GM23338 (cell line): Measurements from ENCODE around the gene EPHB1. TPM values are rescaled to one million over a fixed set of nuclear protein-coding genes. Genes with fewer than 3 reads are reported as not detected.

Source experiments
- ATAC-seq: fragments of 200-7000 bp; cut with Tn5 transposase; 3 replicates; pipeline ENCODE4 v1.9.1; 2020
- DNase-seq: peaks from one replicate; pipeline ENCODE4 v3.0.0-alpha.2; 2015; ENCODE audit warnings: low spot score
- H2AFZ ChIP-seq: fragments of 200-600 bp; sonication (generic); 2 replicates; pipeline ENCODE4 v1.8.0; 2016; ENCODE audit warnings: antibody characterized with exemption, mild to moderate bottlenecking, moderate library complexity
- H3F3A ChIP-seq: fragments of 200-600 bp; sonication (generic); replicated peaks from 2 replicates; pipeline ENCODE4 v1.8.0; 2017; ENCODE audit warnings: antibody characterized with exemption, mixed run types, low read depth
- H3K27ac ChIP-seq: fragments of 200-600 bp; sonication (generic); 2 replicates; pipeline ENCODE4 v1.6.1; 2016; ENCODE audit warnings: low read depth
- H3K27me3 ChIP-seq: fragments of 200-600 bp; sonication (generic); 2 replicates; pipeline ENCODE4 v1.8.0; 2016; ENCODE audit warnings: mild to moderate bottlenecking, mixed run types, moderate library complexity; ENCODE audit not compliant: insufficient read depth
- H3K36me3 ChIP-seq: fragments of 200-600 bp; sonication (generic); 2 replicates; pipeline ENCODE4 v1.8.0; 2016; ENCODE audit warnings: mild to moderate bottlenecking; ENCODE audit not compliant: insufficient read depth
- H3K4me1 ChIP-seq: fragments of 200-600 bp; sonication (generic); 2 replicates; pipeline ENCODE4 v1.8.0; 2016; ENCODE audit warnings: mild to moderate bottlenecking, moderate library complexity; ENCODE audit not compliant: insufficient read depth
- H3K4me2 ChIP-seq: fragments of 200-600 bp; sonication (generic); 2 replicates; pipeline ENCODE4 v1.7.1; 2017; ENCODE audit warnings: mixed run types
- H3K4me3 ChIP-seq: fragments of 200-600 bp; sonication (generic); 2 replicates; pipeline ENCODE4 v1.6.1; 2016; ENCODE audit warnings: mixed run types
- H3K79me2 ChIP-seq: fragments of 200-600 bp; sonication (generic); replicated peaks from 2 replicates; pipeline ENCODE4 v1.8.0; 2017; ENCODE audit warnings: mild to moderate bottlenecking; ENCODE audit not compliant: insufficient read depth
- H3K9me2 ChIP-seq: fragments of 200-600 bp; sonication (generic); 2 replicates; pipeline ENCODE4 v1.8.0; 2017; ENCODE audit not compliant: insufficient read depth
- H4K20me1 ChIP-seq: fragments of 200-600 bp; sonication (generic); replicated peaks from 2 replicates; pipeline ENCODE4 v1.8.0; 2017; ENCODE audit warnings: mild to moderate bottlenecking; ENCODE audit not compliant: insufficient read depth
- H3K27ac Mint-ChIP-seq: 2 replicates; pipeline ENCODE4 v1.8.0; 2020; ENCODE audit warnings: inconsistent platforms, mild to moderate bottlenecking, moderate library complexity, mixed read lengths
- H3K27me3 Mint-ChIP-seq: 3 replicates; pipeline ENCODE4 v1.8.0; 2022; ENCODE audit warnings: low read depth, mild to moderate bottlenecking, moderate library complexity, mixed read lengths, inconsistent platforms; ENCODE audit not compliant: insufficient read depth, poor library complexity
- H3K36me3 Mint-ChIP-seq: 3 replicates; pipeline ENCODE4 v1.8.0; 2021; ENCODE audit warnings: low read depth, mild to moderate bottlenecking, inconsistent platforms, moderate library complexity, mixed read lengths
- H3K4me1 Mint-ChIP-seq: 3 replicates; pipeline ENCODE4 v1.8.0; 2020; ENCODE audit warnings: mild to moderate bottlenecking, inconsistent platforms, mixed read lengths
- H3K4me3 Mint-ChIP-seq: 3 replicates; pipeline ENCODE4 v1.8.0; 2021; ENCODE audit warnings: moderate library complexity, mild to moderate bottlenecking, inconsistent platforms, mixed read lengths
- H3K9me3 Mint-ChIP-seq: 3 replicates; pipeline ENCODE4 v1.8.0; 2020; ENCODE audit warnings: moderate library complexity, mild to moderate bottlenecking, inconsistent platforms, mixed read lengths
- CREB1 ChIP-seq: fragments of 250-450 bp; sonication (Bioruptor Pico); IDR thresholded peaks from 2 replicates; pipeline ENCODE4 v1.5.0; 2020; ENCODE audit warnings: low read depth, mild to moderate bottlenecking, moderate library complexity
- EZH2 ChIP-seq: fragments of 200-600 bp; sonication (generic); IDR thresholded peaks from one replicate; pipeline ENCODE4 v1.8.0; 2017; ENCODE audit warnings: antibody characterized with exemption, mild to moderate bottlenecking, low read depth; ENCODE audit not compliant: unreplicated experiment
- EZH2phosphoT487 ChIP-seq: fragments of 200-600 bp; sonication (generic); IDR thresholded peaks from one replicate; pipeline ENCODE4 v1.8.1; 2018; ENCODE audit warnings: antibody characterized with exemption; ENCODE audit not compliant: unreplicated experiment
- JUNB ChIP-seq: IDR thresholded peaks from one replicate; pipeline ENCODE4 v1.6.1; 2016; ENCODE audit warnings: antibody characterized with exemption; ENCODE audit not compliant: unreplicated experiment
- NANOG ChIP-seq: IDR thresholded peaks from 2 replicates; pipeline ENCODE4 v1.6.1; 2016; ENCODE audit warnings: antibody characterized with exemption, borderline replicate concordance
- POLR2AphosphoS5 ChIP-seq: IDR thresholded peaks from 2 replicates; pipeline ENCODE4 v1.6.1; 2016; ENCODE audit warnings: antibody characterized with exemption, low read depth
- STAT1 ChIP-seq: IDR thresholded peaks from one replicate; pipeline ENCODE4 v1.6.1; 2016; ENCODE audit warnings: antibody characterized with exemption; ENCODE audit not compliant: unreplicated experiment
- ZNF114 ChIP-seq: fragments of 250-450 bp; sonication (Bioruptor Pico); IDR thresholded peaks from 2 replicates; pipeline ENCODE4 v1.5.0; 2020; ENCODE audit warnings: mild to moderate bottlenecking, moderate library complexity
- ZNF331 ChIP-seq: fragments of 250-450 bp; sonication (Bioruptor Pico); IDR thresholded peaks from 2 replicates; pipeline ENCODE4 v1.5.0; 2020; ENCODE audit warnings: low read depth, mild to moderate bottlenecking, moderate library complexity
- polyA plus RNA-seq: library from polyadenylated mRNA; unstranded; fragments of >200 nt; fragmentation: Nextera tagmentation; extraction: Ambion mirVana; gene quantifications from 2 replicates; pipeline ENCODE4 v1.2.1, GENCODE V29; 2016
- total RNA-seq: library from RNA; depleted of rRNA; stranded (reverse); fragments of >200 nt; shearing (Covaris generic); gene quantifications from 2 replicates; pipeline ENCODE4 v1.2.3, GENCODE V29; 2014
- TF ChIP-seq, protein P1 (sequence below), 2 experiments: fragments of 200-600 bp in 1 of 2; sonication (generic) in 1 of 2; conservative IDR thresholded peaks; 2 replicates each; pipeline versions ENCODE4 v1.5.1 to v1.6.1; 2016 to 2017; ENCODE audit warnings: antibody characterized with exemption in 2 of 2, low read depth in 2 of 2, mild to moderate bottlenecking in 2 of 2, moderate library complexity in 1 of 2
- TF ChIP-seq, protein P2 (sequence below): IDR thresholded peaks from 2 replicates; pipeline ENCODE4 v1.6.1; 2016; ENCODE audit warnings: antibody characterized with exemption

EPHB1 gene
- total and polyA plus RNA-seq, 2 experiments from 2014 or later: 2.7 to 5.2 TPM

DNA sequence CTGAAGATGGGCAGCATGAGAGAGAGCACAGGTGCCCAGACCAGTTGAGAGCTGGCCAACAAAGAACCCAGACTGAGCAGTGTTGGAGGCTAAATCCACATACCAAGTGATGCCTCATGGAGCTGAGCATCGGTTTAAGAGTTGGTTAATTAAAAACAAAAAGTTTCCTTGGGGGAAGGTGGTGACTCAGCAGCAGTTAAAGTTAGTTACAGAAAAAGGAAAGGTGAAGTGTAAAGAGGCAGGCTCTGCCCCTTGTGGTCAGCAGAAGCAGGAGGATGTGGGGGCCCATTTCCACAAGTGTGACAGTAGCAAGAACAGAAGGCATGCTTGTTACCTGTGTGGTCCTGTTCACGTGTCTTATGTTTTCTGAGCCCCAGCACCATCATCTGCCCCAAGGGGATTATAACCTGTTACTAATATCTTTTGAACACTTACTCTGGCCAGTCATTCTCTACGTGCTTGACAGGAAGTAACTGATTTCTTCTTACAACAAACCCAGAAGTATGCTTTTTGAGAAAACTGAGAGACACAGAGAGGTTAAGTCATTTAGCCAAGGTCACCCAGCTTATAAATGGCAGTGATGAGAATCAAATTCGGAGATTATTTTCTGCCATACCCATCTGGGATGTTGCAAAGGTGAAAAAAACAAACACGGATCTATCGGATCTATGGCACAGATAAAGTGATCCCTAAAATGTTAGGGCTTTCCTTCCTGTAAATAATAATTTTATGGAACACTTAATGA is 91.0 kb downstream of the EPHB1 start:
- ATAC-seq: peak; percentile 87
- H2AFZ ChIP-seq: no peak overlapping the region
- Mint-ChIP-seq H3K36me3 (no peaks in the 10 kb centered on the region), H3K9me3 (no peaks in the 10 kb centered on the region), H3K27me3 (peaks cover 25% of the 10 kb centered on the region), H3K4me1 (peaks cover 3% of the 10 kb centered on the region; the same call in 2 of the 3 replicates), H3K27ac (no peak overlapping the region), H3K4me3 (no peak overlapping the region)
- H3K79me2 ChIP-seq: no peaks in the 10 kb centered on the region
- 0 out of 2 replicates have a peak, but pooled peaks cover 6% of the 10 kb centered on the region for H3K4me1 ChIP-seq
- H4K20me1 ChIP-seq: no peaks in the 10 kb centered on the region
- no peak overlapping the region for H3K27ac ChIP-seq
- peaks cover 18% of the 10 kb centered on the region for H3K27me3 ChIP-seq
- no peak overlapping the region for H3K4me2 ChIP-seq
- H3K9me2 ChIP-seq: no peaks in the 10 kb centered on the region; the same call in 1 of the 2 replicates
- peak; percentile 55 for DNase-seq
- no peak for TF ChIP-seq JUNB
- TF ChIP-seq, protein P1, sequence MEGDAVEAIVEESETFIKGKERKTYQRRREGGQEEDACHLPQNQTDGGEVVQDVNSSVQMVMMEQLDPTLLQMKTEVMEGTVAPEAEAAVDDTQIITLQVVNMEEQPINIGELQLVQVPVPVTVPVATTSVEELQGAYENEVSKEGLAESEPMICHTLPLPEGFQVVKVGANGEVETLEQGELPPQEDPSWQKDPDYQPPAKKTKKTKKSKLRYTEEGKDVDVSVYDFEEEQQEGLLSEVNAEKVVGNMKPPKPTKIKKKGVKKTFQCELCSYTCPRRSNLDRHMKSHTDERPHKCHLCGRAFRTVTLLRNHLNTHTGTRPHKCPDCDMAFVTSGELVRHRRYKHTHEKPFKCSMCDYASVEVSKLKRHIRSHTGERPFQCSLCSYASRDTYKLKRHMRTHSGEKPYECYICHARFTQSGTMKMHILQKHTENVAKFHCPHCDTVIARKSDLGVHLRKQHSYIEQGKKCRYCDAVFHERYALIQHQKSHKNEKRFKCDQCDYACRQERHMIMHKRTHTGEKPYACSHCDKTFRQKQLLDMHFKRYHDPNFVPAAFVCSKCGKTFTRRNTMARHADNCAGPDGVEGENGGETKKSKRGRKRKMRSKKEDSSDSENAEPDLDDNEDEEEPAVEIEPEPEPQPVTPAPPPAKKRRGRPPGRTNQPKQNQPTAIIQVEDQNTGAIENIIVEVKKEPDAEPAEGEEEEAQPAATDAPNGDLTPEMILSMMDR (conservative IDR thresholded peaks at IDR 0.05; ENCODE audit: low read depth in 2 of 2): peak; percentile 47 to 48
- H3F3A ChIP-seq: no peaks in the 10 kb centered on the region
- no peak overlapping the region for H3K4me3 ChIP-seq
- H3K36me3 ChIP-seq: no peaks in the 10 kb centered on the region

GRCh38 chr3:134886991-134887390 is 91.9 kb downstream of the EPHB1 start:
- Mint-ChIP-seq H3K27me3 (peaks cover 27% of the 10 kb centered on the region), H3K4me1 (peaks cover 5% of the 10 kb centered on the region), H3K4me3 (no peak overlapping the region), H3K36me3 (no peaks in the 10 kb centered on the region), H3K9me3 (no peaks in the 10 kb centered on the region), H3K27ac (no peak overlapping the region)
- H3K4me2 ChIP-seq: no peak overlapping the region
- no peaks in the 10 kb centered on the region for H4K20me1 ChIP-seq
- peaks cover 8% of the 10 kb centered on the region; the same call in 1 of the 2 replicates for H3K4me1 ChIP-seq
- H2AFZ ChIP-seq: no peak overlapping the region
- no peaks in the 10 kb centered on the region for H3F3A ChIP-seq
- no peaks in the 10 kb centered on the region for H3K79me2 ChIP-seq
- no peak overlapping the region for H3K27ac ChIP-seq
- H3K36me3 ChIP-seq: no peaks in the 10 kb centered on the region
- DNase-seq (no peak), ATAC-seq (no peak)
- H3K9me2 ChIP-seq: no peaks in the 10 kb centered on the region; the same call in 1 of the 2 replicates
- peaks cover 28% of the 10 kb centered on the region for H3K27me3 ChIP-seq
- H3K4me3 ChIP-seq: no peak overlapping the region
- no peak for TF ChIP-seq CREB1 (CRISPR knock-in tag)
- TF ChIP-seq NANOG: no peak
- no peak for TF ChIP-seq EZH2phosphoT487
- TF ChIP-seq, protein P2, sequence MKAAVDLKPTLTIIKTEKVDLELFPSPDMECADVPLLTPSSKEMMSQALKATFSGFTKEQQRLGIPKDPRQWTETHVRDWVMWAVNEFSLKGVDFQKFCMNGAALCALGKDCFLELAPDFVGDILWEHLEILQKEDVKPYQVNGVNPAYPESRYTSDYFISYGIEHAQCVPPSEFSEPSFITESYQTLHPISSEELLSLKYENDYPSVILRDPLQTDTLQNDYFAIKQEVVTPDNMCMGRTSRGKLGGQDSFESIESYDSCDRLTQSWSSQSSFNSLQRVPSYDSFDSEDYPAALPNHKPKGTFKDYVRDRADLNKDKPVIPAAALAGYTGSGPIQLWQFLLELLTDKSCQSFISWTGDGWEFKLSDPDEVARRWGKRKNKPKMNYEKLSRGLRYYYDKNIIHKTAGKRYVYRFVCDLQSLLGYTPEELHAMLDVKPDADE: no peak
- TF ChIP-seq ZNF114: no peak
- no peak for TF ChIP-seq JUNB
- TF ChIP-seq POLR2AphosphoS5: no peak
- TF ChIP-seq STAT1: no peak
- TF ChIP-seq ZNF331: no peak
- TF ChIP-seq, protein P1 (conservative IDR thresholded peaks at IDR 0.05; ENCODE audit: low read depth in 2 of 2): no peak
- TF ChIP-seq EZH2: no peak
